Coronary artery (tissue), 2 donors: Measurements from ENCODE around the gene NPL.

Experiments used
- DNase-seq: peaks from one replicate; pipeline ENCODE4 v3.0.0-alpha.2; 2017; ENCODE audit warnings: low spot score
- H3K27ac ChIP-seq, 2 donors: fragments of 200-600 bp; sonication (generic); one replicate each; pipeline ENCODE4 v1.5.1; 2016 to 2019
- H3K4me3 ChIP-seq: fragments of 200-600 bp; sonication (generic); 2 replicates; pipeline ENCODE4 v1.5.1; 2016; ENCODE audit warnings: mild to moderate bottlenecking, moderate library complexity
- CTCF ChIP-seq: fragments of 200-600 bp; sonication (generic); IDR thresholded peaks from one replicate; pipeline ENCODE4 v1.5.1; 2019; ENCODE audit warnings: antibody characterized with exemption

The NPL gene

GRCh38 chr1:182786223-182786994 lies 3.2 kb upstream of the NPL start:
- no peak for DNase-seq
- no peak overlapping the region for H3K4me3 ChIP-seq
- TF ChIP-seq CTCF = peak; percentile 37
- no peak overlapping the region for H3K27ac ChIP-seq

GRCh38 chr1:182786995-182787324 lies 2.6 kb upstream of the NPL start:
- TF ChIP-seq CTCF = no peak
- Histone ChIP-seq H3K27ac (no peak overlapping the region), H3K4me3 (no peak overlapping the region)
- DNase-seq = no peak

GRCh38 chr1:182791281-182792179 lies 2.0 kb downstream of the NPL start:
- DNase-seq = no peak
- Histone ChIP-seq H3K4me3 (no peak overlapping the region), H3K27ac (peak overlapping the region in 1 of 2 donors; percentile 1)
- TF ChIP-seq CTCF = no peak

GRCh38 chr1:182794091-182794490 lies 4.5 kb downstream of the NPL start:
- no peak for TF ChIP-seq CTCF
- Histone ChIP-seq H3K4me3 (no peak overlapping the region), H3K27ac (peak overlapping the region in 1 of 2 donors; percentile 59)
- DNase-seq = no peak

- DNase-seq = no peak
- Histone ChIP-seq H3K27ac (peak overlapping the region in 1 of 2 donors; percentile 59), H3K4me3 (no peak overlapping the region)
- TF ChIP-seq CTCF = no peak
These were observed 5.2 kb downstream of the NPL start for GRCh38 chr1:182794676-182795201.

GRCh38 chr1:182795563-182796228 lies 6.1 kb downstream of the NPL start:
- H3K27ac ChIP-seq = no peak overlapping the region
- TF ChIP-seq CTCF = no peak
- no peak overlapping the region for H3K4me3 ChIP-seq
- DNase-seq = no peak
